Germinal center (tissue), 1 donor: Measurements from ENCODE around the gene GPRIN2.
"Not testable (repeated sequence)": the region's sequence is repeated elsewhere in the genome, so short reads cannot be mapped to it uniquely, and the experiment has no call there.

Source experiments
- DNase-seq: peaks from one replicate; pipeline ENCODE4 v3.0.0; 2012; ENCODE audit warnings: mixed read lengths, low spot score

Gene GPRIN2

DNA sequence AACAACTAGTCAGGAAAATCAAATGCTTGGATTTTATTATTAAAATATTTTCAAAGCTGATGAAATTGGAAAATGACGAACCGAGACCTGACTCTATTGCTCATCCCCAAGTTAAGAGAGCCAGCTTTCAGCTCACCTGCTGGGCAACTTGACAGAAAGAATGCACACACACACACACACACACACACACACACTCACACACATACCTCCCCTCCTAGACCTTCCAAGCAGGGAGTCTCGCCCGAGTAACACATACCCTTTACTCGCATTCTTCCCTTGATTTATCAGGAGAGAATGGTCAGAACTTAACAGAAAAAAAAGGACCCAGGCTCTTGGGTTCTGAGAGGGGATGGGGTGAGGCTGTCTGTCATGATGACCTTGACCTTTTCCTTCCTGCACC lies 19.1 kb downstream of the GPRIN2 start:
- DNase-seq = no peak

DNA sequence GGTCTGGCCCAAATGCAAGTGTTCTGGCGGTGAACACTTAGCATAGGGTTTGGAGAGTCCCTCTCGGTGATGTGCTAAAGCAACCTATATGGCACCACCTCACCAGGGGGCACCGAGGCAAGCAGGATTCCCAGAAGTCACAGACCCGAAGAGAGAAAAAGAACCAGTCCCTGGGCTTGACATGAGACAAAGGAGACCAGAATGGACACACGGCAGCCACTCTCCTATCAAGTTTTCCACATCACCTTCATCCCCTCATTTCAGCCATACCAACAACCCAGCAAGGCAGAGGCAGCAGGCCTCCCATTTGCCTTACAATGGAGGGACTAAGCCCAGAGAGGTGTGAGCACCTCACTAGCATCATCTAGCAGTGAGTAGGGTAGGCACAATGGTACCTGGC lies 19.7 kb downstream of the GPRIN2 start:
- no peak for DNase-seq

DNA sequence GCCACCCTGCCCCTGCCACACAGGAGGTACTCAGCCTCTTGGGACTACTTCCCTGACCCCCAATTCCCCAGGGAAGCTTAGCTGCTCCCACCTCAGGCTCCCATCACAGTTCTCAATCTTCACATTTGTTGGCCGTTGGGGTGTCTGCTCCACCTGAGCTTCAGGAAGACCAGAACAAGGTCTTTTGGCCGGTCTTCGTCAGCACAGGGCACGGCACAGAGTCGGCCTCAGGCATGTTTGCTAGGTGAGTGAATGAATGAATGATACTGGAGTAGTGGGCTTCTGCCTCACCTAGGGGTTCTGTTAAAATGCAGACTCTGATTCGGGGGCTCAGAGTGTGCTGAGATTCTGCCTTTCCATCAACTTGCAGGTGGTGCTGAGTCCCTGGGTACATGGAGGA lies 20.3 kb downstream of the GPRIN2 start:
- DNase-seq = no peak

DNA sequence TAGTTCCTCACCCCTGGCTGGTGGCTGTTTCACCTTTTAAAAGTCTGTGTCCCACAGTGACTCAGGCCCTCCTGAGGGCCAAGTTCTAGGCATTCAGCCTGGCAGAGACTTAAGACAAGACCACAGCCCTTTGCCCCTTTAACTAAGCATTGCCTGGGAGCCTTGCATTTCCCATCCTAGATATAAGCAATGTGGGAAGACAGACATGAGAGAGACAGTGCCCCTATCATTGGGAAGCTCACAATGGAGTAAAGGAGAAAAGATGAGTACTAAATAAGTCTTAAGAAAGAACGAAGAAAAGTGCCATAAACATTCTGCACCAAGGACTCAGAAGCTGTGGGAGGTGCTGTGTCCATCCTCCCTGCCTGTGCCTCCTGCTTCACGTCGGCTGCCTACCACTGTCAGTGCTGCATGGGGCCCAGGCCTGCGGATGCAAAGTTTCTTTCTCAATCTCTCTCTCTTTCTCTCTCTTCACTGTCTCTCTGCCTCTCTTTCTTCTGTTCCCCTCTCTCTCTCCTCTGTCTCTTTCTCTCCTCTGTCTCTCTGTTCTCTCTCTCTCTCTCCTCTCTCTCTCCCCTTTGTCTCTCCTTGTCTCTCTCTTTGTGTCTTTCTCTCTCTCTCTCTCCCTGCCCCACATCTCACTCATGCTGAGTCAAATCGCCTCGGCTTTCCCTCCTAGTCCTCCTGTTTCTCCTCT lies 21.5 kb downstream of the GPRIN2 start:
- no peak for DNase-seq

DNA sequence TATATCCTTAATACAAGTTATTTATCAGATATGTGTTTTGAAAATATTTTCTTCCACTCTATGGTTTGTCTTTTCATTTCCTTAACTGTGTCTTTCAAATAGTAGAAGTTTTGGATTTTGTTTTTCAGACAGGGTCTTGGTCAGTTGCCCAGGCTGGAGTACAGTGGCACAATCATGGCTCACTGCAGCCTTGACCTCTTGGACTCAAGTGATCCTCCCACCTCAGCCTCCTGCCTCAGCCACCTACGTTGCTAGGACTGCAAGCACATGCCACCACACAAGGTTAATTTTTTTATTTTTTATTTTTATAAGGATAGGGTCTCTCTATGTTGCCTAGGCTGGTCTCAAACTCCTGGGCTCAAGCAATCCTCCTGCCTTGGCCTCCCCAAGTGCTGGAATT lies 24.2 kb downstream of the GPRIN2 start:
- not testable (repeated sequence) for DNase-seq

DNA sequence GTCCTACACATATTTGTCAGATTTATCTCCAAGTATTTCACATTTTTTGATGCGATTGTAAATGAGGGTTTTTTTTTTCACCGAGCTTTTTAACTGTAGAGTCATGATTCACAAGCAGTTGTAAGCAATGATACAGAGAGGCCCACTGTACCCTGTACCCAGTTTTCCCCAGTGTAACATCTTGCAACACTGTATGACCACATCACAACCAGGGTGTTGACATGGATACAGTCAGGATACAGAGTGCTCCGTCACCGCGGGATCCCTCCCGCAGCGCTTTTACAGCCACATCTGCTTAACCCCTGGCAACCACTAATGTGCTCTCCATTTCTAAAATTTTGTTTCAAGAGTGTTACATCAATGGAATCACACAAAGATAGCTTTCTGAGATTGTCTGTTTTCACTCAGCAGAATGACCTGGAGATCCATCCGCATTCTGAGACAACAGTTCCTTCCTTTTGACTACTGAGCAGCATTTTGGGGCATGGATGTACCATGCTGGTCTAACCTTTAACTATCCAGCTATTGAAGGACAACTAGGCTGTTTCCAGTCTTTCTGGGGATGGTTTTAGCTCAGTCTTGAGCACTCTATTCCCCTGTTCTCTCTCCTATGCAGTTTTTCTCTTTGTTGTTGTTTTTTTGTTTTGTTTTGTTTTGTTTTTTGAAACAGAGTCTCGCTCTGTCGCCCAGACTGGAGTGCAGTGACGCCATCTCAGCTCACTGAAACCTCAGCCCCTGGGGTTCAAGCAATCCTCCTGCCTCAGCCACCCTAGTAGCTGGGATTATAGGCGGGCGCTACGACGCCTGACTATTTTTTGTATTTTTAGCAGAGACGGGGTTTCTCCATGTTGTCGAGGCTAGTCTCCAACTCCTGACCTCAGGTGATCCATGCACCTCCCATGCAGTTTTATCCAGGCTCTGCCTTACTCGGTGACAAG lies 25.9 kb downstream of the GPRIN2 start:
- no peak for DNase-seq

DNA sequence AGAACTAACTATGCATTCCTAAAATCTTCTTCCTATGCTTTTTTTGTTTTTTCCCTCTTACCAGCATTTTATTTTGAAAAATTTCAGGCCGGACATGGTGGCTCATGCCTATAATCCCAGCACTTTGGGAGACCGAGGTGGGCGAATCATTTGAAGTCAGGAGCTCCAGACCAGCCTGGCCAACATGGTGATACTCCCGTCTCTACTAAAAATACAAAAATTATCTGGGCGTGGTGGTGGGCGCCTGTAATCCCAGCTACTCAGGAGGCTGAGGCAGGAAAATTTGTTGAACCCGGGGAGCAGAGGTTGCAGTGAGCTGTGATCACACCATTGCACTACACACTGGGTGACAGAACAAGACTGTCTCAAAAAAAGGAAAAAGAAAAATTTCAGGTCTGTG lies 26.7 kb downstream of the GPRIN2 start:
- not testable (repeated sequence) for DNase-seq

DNA sequence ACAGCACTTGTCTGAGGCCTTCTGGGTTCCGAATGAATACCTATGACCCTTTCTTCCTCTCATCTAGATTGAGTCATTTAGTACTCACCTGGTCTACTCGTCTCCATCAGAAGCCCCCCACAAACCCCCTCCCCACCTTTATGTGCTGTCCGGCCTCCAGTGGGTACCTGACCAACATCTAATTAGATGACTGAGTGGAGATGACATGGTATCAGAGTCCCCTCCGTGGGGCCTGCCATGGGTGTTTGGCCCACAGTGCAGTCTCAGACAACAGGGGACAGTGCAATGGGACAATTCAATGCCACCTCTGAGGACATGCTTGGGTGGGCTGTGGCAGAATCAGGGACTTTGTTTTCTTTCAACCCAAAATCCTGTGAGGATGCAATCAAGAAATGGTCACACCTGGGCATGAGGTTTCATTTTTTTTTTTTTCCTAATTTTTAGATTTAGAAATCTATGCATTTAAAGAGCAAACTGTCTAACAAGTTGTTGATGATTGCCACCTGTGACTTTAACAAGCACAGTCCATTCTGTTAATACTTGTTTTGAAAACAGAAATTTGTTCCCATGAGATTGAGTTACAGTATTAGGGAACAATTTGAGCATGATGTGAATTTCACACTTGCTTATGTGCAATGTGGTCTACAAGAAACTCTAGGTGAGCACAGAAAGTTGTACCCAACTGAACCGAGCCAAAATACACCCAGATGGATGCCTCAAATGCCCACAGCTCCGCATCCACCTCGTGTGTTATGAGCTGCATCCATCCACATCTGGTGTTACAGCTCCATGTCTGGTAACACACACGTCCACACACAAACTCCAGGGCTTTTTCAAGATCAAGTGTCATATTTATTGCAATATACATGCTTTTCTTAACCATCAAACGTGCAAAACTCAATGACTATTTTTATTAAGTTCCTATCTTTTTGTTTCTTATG lies 27.5 kb downstream of the GPRIN2 start:
- DNase-seq = no peak

DNA sequence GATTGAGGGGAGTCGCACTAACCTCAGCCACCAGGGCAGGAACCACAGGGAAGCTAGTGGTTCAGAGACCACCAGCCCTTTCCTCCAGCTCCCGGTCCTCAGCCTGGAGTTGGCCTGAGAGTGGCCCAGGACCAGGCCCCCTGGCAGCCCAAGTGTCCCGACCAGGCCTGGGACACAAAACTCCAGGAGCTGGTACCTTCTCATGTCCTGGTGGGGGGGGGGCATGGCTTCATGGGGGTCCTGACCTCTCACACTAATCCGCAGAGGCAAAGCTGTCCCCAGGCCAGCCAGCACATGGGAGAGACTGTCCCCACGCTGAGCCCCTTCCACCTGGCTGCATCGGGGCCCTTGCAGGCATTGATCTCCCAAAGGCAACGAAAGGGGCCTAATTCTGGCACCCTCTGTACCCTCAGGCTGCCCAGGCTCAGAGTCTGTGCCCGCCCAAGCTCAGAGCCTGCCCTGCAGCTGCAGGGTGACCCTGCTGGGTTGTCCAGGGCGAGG lies 28.2 kb downstream of the GPRIN2 start:
- no peak for DNase-seq

DNA sequence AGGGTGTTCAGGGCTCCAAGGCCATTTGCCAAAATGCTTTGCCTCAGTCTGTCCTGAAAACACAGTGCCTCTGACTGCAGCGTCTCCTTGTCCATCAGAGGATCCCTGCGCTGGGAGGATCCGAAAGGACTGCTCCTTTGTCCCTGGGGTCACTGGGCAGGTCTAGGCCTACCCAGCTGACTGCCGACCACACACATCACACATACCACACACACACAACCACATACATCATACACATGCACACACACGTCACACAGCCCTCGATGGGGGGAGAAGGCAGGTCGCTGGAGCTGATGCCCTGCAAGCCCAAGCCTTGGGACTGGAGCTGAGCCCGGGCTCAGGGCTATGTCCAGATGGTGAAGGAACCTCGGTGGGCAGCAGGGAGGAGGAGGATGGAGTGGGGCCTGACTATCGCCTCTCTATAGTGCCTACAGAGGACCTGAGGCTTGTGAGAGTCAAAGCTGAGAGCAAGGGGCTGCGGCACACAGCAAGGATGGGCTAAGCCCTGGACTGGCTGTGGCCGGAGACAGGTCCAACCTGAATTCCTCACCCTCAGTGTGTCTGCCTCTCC lies 29.1 kb downstream of the GPRIN2 start:
- no peak for DNase-seq

DNA sequence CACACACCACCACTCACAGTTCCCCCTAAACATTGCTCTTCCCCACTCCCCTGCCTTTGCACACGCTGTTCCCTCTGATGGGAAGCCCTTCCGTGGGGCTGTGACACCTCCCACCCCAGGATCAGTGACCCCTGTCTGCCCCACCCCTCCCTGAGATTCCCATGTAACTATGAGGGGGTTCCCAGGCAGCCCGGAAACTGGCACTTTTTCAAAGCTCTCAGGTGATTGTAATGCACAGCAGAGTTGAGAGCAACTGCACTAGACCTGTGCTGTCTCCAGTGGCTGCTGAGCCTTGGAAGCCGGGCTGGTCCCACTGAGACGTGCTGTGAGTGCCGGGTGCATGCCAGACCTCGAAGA lies 29.8 kb downstream of the GPRIN2 start:
- DNase-seq = no peak

DNA sequence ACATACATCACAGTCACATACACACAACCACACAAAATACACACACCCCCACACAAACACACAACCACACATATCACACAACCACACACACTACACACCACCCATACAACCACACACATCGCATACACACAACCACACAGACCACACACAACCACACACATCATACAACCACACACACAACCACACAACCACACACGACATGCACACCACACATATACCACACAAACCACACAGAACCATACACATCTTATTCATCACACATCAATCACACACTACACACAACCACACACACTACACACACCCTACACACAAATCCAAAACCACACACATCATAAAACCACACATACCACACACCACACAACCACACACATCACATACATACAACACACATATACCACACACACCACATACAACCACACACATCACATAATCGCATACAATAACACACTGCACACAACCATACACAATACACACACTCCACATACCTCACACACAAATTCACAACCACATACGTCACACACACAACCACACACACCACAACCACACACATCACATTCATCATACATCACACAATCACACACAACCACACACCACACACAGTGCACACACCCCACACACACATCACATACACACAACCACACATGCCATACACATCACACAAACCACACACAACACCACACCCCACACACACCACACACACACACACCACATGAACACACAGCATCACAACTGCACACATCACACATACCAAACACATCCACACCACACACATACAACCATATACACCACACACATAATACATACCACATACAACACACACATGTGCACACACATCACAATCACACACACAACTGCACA lies 30.4 kb downstream of the GPRIN2 start:
- DNase-seq = no peak

DNA sequence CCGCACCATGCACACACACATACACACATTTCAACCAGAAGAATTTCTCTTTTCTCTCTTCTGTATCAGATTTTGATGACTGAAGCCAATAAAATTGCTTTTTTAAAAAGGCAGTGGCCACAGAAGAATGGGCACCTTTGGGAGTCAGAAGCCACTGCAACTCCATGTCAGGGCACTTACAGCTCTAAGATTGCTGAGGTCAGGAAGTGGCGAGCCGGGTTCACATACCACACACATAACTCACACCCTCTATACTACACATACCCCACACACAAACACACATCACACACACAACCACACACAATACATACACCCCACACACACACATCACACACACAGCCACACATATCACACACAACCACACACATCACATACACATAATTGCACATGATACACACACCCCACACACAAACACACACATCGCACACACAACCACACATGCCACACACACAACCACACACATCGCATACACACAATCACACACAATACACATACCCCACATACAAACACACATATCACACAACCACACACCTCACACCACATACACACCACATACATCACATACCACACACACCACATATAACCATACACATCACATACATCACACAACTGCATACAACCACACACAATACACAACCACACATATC lies 31.2 kb downstream of the GPRIN2 start:
- DNase-seq = no peak

DNA sequence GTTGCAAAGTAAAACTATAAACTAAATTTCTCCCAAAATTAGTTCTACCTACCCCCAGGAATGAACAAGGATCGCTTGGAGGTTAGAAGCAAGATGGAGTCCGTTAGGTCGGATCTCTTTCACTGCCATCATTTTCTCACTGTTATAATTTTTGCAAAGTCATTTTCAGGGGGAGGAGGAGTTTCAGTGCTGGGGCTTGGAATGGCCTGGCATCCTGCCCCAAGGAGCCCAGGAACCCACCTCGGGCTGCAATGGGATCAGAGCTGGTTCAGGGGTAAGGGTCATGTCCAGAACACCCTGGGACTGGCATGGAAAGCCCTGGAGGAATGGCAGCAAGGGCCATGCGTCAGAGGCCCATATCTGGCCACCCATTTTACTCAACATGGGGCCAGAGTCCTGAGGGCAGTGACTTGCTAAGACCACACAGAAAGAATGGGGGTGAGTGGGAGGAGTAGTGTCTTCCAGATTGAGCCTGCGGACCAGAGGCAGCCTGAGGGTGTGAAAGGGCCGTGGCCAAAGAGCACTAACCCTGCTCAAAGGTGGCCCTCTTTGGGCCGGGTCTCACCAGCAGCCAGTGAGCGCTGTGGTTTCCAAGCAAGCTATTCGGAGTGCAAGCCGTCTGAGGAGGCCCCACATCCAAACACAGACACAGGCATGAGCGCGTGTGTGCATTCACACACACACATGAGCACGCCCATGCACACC lies 31.8 kb downstream of the GPRIN2 start:
- no peak for DNase-seq

DNA sequence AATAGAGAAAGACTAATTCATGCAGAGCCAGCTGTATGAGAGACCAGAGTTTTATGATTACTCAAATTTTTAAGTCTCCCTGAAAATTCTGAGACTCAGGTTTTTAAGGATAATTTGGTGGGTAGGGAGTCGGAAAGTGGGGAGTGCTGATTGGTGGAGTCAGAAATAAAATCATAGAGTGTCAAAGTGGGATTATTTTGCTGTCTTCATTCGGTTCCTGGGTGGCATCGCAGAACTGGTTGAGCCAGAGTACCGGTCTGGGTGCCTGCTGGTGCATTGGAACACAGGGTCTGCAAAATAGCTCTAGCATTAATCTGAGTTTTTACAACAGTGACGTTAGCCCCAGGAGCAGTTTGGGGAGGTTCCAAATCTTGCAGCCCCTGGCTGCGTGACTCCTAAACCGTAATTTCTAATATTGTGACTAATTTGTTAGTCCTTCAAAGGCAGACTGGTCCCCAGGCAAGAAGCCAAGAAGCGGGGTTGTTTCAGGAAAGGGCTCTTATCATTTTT lies 32.4 kb downstream of the GPRIN2 start:
- DNase-seq = no peak

DNA sequence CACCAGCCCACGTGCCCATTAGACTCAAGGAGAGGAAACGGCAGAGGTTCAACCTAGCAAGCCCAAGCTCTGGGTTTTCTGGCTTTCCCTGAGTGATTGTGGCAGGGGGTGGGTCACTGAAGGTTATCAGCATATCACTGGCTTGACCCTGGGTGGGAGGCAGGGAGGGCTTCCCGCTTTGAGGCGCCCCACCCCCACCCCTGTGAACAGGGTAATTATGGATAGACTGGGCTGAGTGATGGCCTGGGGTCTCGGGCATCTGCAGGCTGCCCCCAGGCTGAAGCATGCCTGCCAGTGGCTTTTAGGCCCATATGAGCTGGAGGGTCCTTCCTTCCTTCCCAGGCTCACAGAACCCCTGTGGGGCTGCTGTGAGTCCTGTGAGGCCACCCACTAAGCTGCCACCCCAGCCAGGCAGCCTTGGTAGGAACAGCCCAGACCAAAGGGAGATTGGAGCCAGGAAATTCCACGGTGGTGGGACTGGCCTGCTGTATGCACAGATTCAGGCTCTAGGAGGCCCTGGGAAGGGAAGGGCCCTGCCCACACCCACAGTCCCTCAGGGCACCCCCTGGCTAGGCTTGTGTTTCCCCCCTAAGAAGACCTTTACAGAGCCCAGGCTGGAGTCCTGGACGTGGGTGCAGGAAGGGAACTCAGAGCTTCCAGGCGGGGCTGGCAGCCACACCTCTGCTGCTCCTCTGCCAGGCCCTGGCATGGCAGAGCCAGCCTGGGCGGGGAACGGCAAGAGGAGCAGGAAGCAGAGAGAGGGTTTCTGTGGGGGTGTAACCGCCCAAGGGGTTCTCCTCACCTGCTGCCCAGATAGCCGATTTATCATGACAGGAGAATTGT lies 33.1 kb downstream of the GPRIN2 start:
- DNase-seq = no peak

DNA sequence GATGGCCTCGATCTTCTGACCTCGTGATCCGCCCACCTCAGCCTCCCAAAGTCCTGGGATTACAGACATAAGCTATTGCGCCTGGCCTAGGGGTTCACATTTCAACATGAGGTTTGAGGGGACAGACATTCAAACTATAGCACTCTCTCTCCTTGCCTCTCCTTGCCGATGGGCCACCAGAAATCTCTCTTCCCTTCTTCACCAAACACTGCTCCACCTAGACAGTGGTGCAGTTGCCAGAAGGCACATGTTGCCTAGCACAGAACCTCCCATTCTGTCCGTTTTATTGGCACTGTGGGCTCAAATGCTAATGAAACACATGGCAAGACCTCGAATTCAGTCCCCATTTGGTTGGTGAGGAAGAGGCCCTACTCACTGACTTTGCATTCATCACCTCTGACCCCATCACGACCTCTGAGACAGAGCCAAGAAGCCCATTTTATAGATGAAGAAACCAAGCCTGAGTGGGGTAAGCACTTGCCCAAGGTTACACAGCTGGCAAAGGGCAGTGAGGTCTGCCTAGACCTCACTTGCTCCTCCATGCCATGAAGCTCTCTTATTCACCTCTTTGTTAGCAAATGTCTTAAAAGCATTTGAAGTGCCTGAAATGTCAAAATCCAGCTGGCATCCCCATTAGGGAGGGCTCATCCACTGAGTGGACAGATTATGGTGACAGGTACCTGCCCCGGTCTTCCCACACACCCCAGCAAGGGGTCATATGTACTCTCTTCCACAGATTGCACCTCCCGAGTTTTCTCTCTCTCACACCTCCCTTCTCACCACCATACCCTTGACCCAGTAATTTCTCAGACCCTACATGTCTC lies 34.0 kb downstream of the GPRIN2 start:
- DNase-seq = no peak

DNA sequence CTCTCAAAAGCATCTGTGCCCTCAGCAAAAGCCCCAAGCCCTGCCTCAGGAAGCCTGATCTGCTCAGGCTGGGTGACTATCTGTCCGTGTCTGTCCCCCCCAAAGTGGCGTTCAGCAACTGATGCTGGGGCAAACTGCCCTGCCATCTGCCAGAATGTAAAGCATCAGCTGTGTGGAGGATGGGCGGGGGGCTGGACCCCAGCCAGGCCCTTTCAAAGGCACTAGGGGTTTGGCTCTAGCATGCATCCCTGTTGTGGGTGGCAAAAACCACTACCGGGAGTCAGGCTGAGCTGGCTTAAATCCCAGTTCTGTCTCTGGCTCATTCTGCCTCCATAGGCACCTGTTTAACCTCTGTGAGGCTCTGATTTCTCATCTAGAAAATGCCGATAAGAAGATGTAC lies 35.5 kb downstream of the GPRIN2 start:
- no peak for DNase-seq
